HepG2 (cell line): ENCODE measurements around the gene YPEL5. TPM values are rescaled to one million over a fixed set of nuclear protein-coding genes. Genes with fewer than 3 reads are reported as not detected.

Experiments
- CREM ChIP-seq, 2 experiments: sonication (generic) in 1 of 2; formaldehyde crosslinking in 1 of 2; IDR thresholded peaks; 2 replicates each; pipeline versions ENCODE4 v1.4.0 to v1.6.1; 2016 to 2020; ENCODE audit warnings: antibody characterized with exemption in 1 of 2, mild to moderate bottlenecking in 1 of 2, missing genetic modification reagents in 1 of 2
- FOXA3 ChIP-seq: IDR thresholded peaks from 2 replicates; pipeline ENCODE4 v1.6.1; 2016; ENCODE audit warnings: missing genetic modification reagents, missing compliant biosample characterization
- GATAD2A ChIP-seq: IDR thresholded peaks from 2 replicates; pipeline ENCODE4 v1.6.1; 2016
- IRF2 ChIP-seq: IDR thresholded peaks from 2 replicates; pipeline ENCODE4 v1.6.1; 2018; ENCODE audit warnings: missing genetic modification reagents, missing compliant biosample characterization
- MIER2 ChIP-seq: IDR thresholded peaks from 2 replicates; pipeline ENCODE4 v1.6.1; 2016; ENCODE audit warnings: missing biosample characterization, missing genetic modification reagents
- YEATS2 ChIP-seq: sonication (generic); formaldehyde crosslinking; IDR thresholded peaks from 2 replicates; pipeline ENCODE4 v1.4.0; 2020; ENCODE audit warnings: missing genetic modification reagents, borderline replicate concordance
- ZBTB21 ChIP-seq: sonication (generic); formaldehyde crosslinking; IDR thresholded peaks from 2 replicates; pipeline ENCODE4 v1.4.0; 2020; ENCODE audit warnings: missing genetic modification reagents
- ZMYM2 ChIP-seq: sonication (generic); formaldehyde crosslinking; IDR thresholded peaks from 2 replicates; pipeline ENCODE4 v1.8.0; 2022; ENCODE audit warnings: mild to moderate bottlenecking, missing genetic modification reagents
- ZNF121 ChIP-seq: sonication (generic); formaldehyde crosslinking; IDR thresholded peaks from 2 replicates; pipeline ENCODE4 v1.5.0; 2020; ENCODE audit warnings: mild to moderate bottlenecking, missing genetic modification reagents
- ZNF3 ChIP-seq: IDR thresholded peaks from 2 replicates; pipeline ENCODE4 v1.7.0; 2017; ENCODE audit warnings: inconsistent platforms
- ZNF333 ChIP-seq: sonication (generic); formaldehyde crosslinking; IDR thresholded peaks from 2 replicates; pipeline ENCODE4 v1.4.0; 2020; ENCODE audit warnings: mild to moderate bottlenecking, missing genetic modification reagents, borderline replicate concordance
- ZNF644 ChIP-seq: IDR thresholded peaks from 2 replicates; pipeline ENCODE4 v1.6.1; 2016; ENCODE audit warnings: low read depth
- polyA plus RNA-seq, 8 experiments: library from polyadenylated mRNA; depleted of rRNA in 3 of 8; stranded (reverse) in 7 of 8; unstranded in 1 of 8; fragments of >200 nt; fragmentation: Illumina TruSeq in 4 of 8; extraction: Trizol in 4 of 8; gene quantifications; 2 replicates each; pipeline versions ENCODE4 v1.2.1 to v1.2.3, GENCODE V29; 2011 to 2016; ENCODE audit warnings: low read depth in 4 of 8, missing spikeins in 1 of 8, mixed read lengths in 1 of 8; ENCODE audit not compliant: insufficient read depth in 1 of 8
- total RNA-seq, 5 experiments: library from RNA; depleted of rRNA; stranded (reverse); fragments of >200 nt; fragmentation: Illumina TruSeq; extraction: Trizol; gene quantifications; 2 replicates each; pipeline ENCODE4 v1.2.3, GENCODE V29; 2016; ENCODE audit warnings: low read depth in 1 of 5
- TF ChIP-seq, protein P1 (sequence below), 2 experiments: fragments of 450-650 bp in 1 of 2; sonication (generic) in 1 of 2; formaldehyde crosslinking; IDR thresholded peaks; 2 replicates each; pipeline versions ENCODE4 v1.5.0 to v1.8.0; 2020 to 2022; ENCODE audit warnings: mild to moderate bottlenecking in 1 of 2, missing genetic modification reagents in 1 of 2
- TF ChIP-seq, protein P2 (sequence below): sonication (generic); formaldehyde crosslinking; IDR thresholded peaks from 2 replicates; pipeline ENCODE4 v1.4.0; 2020; ENCODE audit warnings: missing genetic modification reagents
- TF ChIP-seq, protein P3 (sequence below), 2 experiments: sonication (generic) in 1 of 2; formaldehyde crosslinking in 1 of 2; IDR thresholded peaks; 2 replicates each; pipeline versions ENCODE4 v1.5.1 to v1.6.1; 2011 to 2020; ENCODE audit warnings: borderline replicate concordance in 1 of 2, low read depth in 1 of 2, low read length in 1 of 2, mild to moderate bottlenecking in 1 of 2, missing genetic modification reagents in 1 of 2, moderate library complexity in 1 of 2
- TF ChIP-seq, protein P4 (sequence below): IDR thresholded peaks from 2 replicates; pipeline ENCODE4 v1.6.1; 2016; ENCODE audit warnings: mild to moderate bottlenecking
- TF ChIP-seq, protein P5 (sequence below): sonication (generic); formaldehyde crosslinking; IDR thresholded peaks from 2 replicates; pipeline ENCODE4 v1.4.0; 2020; ENCODE audit warnings: missing genetic modification reagents
- TF ChIP-seq, protein P6 (sequence below): IDR thresholded peaks from 2 replicates; pipeline ENCODE4 v1.6.1; 2012; ENCODE audit warnings: low read depth, low read length, improper control_type of control experiment

Gene YPEL5
- total and polyA plus RNA-seq, 2 of the 13 experiments (the other 11 are each of a cell fraction or from before 2014, with no cell fraction given), result 12.7 to 49.7 TPM

DNA sequence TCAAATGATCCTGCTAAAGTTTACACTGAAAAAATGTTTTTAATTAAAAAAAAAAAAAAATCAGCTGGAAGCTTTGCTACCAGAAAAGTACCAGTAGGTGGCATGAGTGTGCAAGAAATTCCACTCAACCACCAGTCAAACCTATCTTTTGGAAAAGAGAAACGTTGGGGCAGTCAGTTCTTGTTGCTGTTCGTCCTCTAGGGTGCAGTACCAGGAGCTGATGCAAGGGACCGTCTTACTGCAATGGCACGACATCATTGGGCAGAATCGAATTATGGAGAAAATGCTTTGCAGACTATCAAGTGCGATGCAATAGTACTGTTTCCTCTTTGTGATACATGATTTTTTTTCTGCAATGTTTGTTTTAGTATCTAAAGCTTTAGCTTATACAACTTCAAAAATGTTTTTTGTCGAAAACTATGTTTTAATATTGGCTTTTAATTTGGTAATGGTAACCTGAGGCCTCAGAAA, 18.3 kb downstream of the YPEL5 start (continued):
- TF ChIP-seq, protein P1, sequence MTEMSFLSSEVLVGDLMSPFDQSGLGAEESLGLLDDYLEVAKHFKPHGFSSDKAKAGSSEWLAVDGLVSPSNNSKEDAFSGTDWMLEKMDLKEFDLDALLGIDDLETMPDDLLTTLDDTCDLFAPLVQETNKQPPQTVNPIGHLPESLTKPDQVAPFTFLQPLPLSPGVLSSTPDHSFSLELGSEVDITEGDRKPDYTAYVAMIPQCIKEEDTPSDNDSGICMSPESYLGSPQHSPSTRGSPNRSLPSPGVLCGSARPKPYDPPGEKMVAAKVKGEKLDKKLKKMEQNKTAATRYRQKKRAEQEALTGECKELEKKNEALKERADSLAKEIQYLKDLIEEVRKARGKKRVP (CRISPR knock-in tag; IDR thresholded peaks at IDR 0.05), result peak in 1 of 2 experiments; percentile 94; a peak in 2 of 4 replicates
- TF ChIP-seq IRF2 (CRISPR knock-in tag) (0 out of 2 replicates have a peak, but pooled peaks have one; percentile 39), CREM (IDR thresholded peaks at IDR 0.05) (no peak), CREM (CRISPR knock-in tag; IDR thresholded peaks at IDR 0.05) (no peak), ZNF333 (CRISPR knock-in tag) (no peak), GATAD2A (CRISPR knock-in tag) (0 out of 2 replicates have a peak, but pooled peaks have one; percentile 30), ZNF121 (CRISPR knock-in tag) (peak; percentile 89), ZNF3 (CRISPR knock-in tag) (peak; percentile 89), YEATS2 (CRISPR knock-in tag) (0 out of 2 replicates have a peak, but pooled peaks have one; percentile 28), FOXA3 (no peak), ZNF644 (CRISPR knock-in tag) (peak; percentile 66), ZMYM2 (CRISPR knock-in tag) (no peak), ZBTB21 (CRISPR knock-in tag) (no peak), MIER2 (CRISPR knock-in tag) (peak; percentile 22)
- TF ChIP-seq, protein P2, sequence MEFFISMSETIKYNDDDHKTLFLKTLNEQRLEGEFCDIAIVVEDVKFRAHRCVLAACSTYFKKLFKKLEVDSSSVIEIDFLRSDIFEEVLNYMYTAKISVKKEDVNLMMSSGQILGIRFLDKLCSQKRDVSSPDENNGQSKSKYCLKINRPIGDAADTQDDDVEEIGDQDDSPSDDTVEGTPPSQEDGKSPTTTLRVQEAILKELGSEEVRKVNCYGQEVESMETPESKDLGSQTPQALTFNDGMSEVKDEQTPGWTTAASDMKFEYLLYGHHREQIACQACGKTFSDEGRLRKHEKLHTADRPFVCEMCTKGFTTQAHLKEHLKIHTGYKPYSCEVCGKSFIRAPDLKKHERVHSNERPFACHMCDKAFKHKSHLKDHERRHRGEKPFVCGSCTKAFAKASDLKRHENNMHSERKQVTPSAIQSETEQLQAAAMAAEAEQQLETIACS, result no peak
- TF ChIP-seq, protein P3, sequence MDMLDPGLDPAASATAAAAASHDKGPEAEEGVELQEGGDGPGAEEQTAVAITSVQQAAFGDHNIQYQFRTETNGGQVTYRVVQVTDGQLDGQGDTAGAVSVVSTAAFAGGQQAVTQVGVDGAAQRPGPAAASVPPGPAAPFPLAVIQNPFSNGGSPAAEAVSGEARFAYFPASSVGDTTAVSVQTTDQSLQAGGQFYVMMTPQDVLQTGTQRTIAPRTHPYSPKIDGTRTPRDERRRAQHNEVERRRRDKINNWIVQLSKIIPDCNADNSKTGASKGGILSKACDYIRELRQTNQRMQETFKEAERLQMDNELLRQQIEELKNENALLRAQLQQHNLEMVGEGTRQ (IDR thresholded peaks at IDR 0.05; ENCODE audit: low read depth, low read length), result no peak
- TF ChIP-seq, protein P3 (CRISPR knock-in tag; IDR thresholded peaks at IDR 0.05; ENCODE audit: borderline replicate concordance), result no peak
- TF ChIP-seq, protein P4, sequence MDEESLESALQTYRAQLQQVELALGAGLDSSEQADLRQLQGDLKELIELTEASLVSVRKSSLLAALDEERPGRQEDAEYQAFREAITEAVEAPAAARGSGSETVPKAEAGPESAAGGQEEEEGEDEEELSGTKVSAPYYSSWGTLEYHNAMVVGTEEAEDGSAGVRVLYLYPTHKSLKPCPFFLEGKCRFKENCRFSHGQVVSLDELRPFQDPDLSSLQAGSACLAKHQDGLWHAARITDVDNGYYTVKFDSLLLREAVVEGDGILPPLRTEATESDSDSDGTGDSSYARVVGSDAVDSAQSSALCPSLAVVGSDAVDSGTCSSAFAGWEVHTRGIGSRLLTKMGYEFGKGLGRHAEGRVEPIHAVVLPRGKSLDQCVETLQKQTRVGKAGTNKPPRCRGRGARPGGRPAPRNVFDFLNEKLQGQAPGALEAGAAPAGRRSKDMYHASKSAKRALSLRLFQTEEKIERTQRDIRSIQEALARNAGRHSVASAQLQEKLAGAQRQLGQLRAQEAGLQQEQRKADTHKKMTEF (CRISPR knock-in tag), result peak; percentile 48; the same call in 1 of the 2 replicates
- TF ChIP-seq, protein P5, sequence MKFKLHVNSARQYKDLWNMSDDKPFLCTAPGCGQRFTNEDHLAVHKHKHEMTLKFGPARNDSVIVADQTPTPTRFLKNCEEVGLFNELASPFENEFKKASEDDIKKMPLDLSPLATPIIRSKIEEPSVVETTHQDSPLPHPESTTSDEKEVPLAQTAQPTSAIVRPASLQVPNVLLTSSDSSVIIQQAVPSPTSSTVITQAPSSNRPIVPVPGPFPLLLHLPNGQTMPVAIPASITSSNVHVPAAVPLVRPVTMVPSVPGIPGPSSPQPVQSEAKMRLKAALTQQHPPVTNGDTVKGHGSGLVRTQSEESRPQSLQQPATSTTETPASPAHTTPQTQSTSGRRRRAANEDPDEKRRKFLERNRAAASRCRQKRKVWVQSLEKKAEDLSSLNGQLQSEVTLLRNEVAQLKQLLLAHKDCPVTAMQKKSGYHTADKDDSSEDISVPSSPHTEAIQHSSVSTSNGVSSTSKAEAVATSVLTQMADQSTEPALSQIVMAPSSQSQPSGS (CRISPR knock-in tag), result 0 out of 2 replicates have a peak, but pooled peaks have one; percentile 40
- TF ChIP-seq, protein P6, sequence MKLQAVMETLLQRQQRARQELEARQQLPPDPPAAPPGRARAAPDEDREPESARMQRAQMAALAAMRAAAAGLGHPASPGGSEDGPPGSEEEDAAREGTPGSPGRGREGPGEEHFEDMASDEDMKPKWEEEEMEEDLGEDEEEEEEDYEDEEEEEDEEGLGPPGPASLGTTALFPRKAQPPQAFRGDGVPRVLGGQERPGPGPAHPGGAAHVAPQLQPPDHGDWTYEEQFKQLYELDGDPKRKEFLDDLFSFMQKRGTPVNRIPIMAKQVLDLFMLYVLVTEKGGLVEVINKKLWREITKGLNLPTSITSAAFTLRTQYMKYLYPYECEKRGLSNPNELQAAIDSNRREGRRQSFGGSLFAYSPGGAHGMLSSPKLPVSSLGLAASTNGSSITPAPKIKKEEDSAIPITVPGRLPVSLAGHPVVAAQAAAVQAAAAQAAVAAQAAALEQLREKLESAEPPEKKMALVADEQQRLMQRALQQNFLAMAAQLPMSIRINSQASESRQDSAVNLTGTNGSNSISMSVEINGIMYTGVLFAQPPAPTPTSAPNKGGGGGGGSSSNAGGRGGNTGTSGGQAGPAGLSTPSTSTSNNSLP, result peak; percentile 79
